Fibroblast of skin of back (primary cell): ENCODE data around the gene POLR2H.

ENCODE experiments used
- DNase-seq: peaks from one replicate; pipeline ENCODE4 v3.0.0-alpha.2; 2013

POLR2H gene

DNA sequence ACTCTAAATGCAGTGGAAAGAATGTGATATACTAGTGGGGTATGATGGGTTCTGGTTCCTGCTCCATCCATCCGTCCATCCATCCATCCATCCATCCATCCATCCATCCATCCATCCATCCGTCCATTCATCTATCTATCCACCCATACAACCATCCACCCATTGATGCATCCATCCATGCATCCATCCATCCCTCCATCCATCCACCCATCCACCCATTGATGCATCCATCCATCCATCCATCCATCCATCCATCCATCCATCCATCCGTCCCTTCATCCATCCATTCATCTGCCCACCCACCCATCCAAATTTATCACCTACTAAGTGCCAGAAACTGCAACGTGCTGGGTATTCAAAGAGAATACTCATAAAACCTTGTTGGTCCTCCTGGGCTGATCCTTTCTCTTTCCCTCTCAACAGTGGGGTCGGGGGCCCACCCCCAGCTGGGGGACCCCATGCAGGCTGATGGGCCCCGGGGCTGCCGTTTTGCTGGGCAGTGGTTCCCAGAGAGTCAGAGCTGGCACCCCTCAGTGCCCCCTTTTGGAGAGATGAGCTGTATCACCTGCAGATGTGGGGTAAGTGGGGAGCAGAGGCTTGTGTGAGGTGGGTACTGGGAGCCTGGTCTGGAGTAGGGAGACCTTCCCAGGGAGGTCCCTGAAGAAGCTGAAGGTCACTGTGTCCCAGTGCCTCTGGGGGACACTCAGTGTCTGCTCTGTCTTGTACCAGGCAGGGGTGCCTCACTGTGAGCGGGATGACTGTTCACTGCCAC lies 26.8 kb downstream of the POLR2H start:
- no peak for DNase-seq

GRCh38 chr3:184388936-184389230 lies 27.4 kb downstream of the POLR2H start:
- DNase-seq, result no peak

GRCh38 chr3:184389384-184389783 lies 27.9 kb downstream of the POLR2H start:
- no peak for DNase-seq

GRCh38 chr3:184389935-184390528 lies 28.5 kb downstream of the POLR2H start:
- no peak for DNase-seq

DNA sequence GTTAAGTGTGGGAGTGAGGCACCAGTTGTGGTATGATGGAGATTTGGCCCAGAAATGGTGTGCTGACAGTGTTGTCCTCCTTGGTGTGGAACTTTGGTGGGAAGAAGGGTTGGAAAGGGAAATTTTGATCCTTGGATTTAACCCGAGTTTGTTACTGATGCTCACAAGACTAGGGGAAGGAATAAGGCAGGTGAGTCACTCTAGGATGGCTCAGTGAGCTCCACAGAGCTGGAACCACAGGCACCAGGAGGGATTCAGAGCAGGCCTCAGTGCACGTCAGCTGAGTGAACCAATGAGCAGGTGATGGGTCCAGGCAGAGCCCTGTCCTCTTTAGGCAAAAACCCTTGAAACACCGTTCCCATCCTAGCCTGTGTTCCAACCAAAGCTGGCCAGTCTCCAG lies 29.8 kb downstream of the POLR2H start:
- DNase-seq, result no peak

DNA sequence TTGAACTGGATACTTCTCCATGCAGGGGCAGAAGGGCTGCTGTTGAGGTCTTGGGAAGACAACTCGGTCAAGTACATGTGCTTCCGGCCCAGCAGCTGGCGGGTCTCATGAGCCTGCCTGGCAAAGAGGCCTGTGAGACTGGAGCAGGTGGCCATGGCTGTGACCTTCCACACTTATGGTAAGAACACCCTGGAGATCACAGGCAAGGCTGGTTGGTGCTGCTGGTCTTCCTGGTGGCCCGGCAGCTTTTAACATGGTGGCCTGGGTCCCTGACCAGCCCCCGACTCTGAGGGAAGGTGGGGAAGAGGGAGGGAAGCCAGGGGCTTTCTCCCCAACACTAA lies 33.8 kb downstream of the POLR2H start:
- no peak for DNase-seq

- DNase-seq, result peak; percentile 93
Observed at GRCh38 chr3:184399410-184399809, 37.9 kb downstream of the POLR2H start.

- DNase-seq, result no peak
Observed at GRCh38 chr3:184405075-184406030, 43.8 kb downstream of the POLR2H start.

GRCh38 chr3:184409331-184409926 lies 47.9 kb downstream of the POLR2H start:
- DNase-seq, result no peak

DNA sequence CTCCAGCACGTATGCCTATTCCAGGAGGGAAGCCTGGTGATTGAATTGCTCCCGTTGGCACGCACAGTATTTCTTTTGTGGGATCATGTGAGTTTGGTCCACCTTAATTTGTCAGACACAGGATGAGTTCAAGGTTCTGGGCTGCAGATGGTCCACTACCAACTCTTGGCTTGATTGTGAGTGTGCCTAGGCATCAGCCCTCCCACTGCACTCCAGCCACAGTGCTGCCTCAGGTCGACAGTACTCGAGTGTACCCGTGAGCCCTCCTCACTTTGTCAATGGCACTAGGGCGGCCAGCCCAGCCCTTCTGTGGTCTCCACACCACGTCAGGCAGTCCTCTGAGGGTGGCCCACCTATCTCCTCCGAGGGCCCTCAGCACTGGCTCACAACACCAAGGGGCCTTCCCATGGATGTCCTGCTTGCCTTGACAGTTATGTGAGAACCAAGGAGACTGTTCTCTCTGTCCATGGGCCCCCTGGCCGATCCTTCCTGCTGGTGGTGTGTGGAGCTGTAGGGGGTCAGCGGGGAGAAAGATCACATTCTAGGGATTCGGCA lies 48.5 kb downstream of the POLR2H start:
- no peak for DNase-seq

- DNase-seq, result no peak
Observed at GRCh38 chr3:184414418-184415202, 53.1 kb downstream of the POLR2H start.

DNA sequence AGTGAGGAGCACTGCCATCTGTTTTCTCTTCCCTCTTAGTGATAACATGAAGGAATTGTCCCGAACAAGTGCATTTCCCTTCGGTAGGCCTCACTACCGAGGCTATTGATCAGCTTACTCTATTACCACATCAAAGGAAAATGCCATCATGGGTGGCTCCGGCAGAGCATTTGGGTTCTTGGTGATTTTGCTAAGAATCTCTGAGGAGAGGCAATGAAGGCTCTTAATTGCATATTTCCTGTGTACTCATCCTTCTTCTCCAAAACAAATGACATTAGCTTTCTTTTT lies 53.6 kb downstream of the POLR2H start:
- no peak for DNase-seq

GRCh38 chr3:184417619-184418327 lies 56.3 kb downstream of the POLR2H start:
- peak; percentile 53 for DNase-seq
